ENCODE results near the gene HOXA3. TPM values are rescaled to one million over a fixed set of nuclear protein-coding genes. Genes with fewer than 3 reads are reported as not detected.

Gene HOXA3
- total and polyA plus RNA-seq, 2 of the 13 experiments (the other 11 are each of a cell fraction or from before 2014, with no cell fraction given), result 2.9 to 4.6 TPM

DNA sequence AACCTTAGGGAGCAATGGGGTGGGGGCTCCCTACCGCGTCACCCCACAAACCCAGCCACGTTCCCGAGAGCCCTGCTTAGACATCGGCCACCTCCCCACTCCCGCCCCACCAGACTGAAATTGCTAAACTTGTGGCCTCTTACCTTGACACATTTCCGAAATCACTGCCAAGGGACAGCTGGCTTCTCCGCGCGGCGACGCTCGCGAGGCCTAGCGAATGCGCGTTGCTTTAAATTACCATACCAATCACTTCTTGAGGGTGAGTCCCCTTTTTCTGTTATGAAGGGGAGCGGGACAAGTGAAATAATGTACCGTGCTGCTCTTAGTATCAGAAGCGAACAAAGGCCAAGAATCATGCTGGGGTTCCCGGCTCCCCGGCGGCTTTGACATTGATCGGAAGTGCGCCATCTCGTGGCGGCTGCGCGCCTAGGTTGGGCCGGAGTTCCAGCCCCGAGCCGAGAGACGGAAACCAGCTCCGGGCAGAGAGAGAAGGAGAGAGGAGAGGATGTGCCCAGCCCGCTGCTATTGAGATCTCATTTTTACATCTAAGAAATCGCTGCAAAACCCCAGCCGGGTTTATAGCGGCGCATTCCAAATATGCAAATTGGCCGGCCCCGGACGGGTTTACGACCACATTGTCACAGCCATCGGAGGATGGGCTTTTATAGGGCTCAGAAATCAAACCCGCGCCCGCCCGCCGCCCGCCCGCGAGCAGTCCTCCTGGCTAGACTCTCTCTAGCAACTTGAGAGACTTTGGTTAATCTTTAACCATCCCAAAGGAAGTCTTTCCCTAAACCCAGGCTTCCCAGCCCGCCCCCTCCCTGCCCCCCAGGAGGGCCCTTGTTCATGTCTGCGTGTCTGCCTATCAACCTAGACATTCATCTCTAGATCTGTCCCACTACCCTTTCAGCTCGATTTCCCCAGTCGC, 27.4 kb upstream of the HOXA3 start (continued):
- TF ChIP-seq, protein P1, sequence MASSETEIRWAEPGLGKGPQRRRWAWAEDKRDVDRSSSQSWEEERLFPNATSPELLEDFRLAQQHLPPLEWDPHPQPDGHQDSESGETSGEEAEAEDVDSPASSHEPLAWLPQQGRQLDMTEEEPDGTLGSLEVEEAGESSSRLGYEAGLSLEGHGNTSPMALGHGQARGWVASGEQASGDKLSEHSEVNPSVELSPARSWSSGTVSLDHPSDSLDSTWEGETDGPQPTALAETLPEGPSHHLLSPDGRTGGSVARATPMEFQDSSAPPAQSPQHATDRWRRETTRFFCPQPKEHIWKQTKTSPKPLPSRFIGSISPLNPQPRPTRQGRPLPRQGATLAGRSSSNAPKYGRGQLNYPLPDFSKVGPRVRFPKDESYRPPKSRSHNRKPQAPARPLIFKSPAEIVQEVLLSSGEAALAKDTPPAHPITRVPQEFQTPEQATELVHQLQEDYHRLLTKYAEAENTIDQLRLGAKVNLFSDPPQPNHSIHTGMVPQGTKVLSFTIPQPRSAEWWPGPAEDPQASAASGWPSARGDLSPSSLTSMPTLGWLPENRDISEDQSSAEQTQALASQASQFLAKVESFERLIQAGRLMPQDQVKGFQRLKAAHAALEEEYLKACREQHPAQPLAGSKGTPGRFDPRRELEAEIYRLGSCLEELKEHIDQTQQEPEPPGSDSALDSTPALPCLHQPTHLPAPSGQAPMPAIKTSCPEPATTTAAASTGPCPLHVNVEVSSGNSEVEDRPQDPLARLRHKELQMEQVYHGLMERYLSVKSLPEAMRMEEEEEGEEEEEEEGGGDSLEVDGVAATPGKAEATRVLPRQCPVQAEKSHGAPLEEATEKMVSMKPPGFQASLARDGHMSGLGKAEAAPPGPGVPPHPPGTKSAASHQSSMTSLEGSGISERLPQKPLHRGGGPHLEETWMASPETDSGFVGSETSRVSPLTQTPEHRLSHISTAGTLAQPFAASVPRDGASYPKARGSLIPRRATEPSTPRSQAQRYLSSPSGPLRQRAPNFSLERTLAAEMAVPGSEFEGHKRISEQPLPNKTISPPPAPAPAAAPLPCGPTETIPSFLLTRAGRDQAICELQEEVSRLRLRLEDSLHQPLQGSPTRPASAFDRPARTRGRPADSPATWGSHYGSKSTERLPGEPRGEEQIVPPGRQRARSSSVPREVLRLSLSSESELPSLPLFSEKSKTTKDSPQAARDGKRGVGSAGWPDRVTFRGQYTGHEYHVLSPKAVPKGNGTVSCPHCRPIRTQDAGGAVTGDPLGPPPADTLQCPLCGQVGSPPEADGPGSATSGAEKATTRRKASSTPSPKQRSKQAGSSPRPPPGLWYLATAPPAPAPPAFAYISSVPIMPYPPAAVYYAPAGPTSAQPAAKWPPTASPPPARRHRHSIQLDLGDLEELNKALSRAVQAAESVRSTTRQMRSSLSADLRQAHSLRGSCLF (CRISPR knock-in tag; IDR thresholded peaks at IDR 0.05; ENCODE audit: borderline replicate concordance), result no peak
- TF ChIP-seq, protein P2, sequence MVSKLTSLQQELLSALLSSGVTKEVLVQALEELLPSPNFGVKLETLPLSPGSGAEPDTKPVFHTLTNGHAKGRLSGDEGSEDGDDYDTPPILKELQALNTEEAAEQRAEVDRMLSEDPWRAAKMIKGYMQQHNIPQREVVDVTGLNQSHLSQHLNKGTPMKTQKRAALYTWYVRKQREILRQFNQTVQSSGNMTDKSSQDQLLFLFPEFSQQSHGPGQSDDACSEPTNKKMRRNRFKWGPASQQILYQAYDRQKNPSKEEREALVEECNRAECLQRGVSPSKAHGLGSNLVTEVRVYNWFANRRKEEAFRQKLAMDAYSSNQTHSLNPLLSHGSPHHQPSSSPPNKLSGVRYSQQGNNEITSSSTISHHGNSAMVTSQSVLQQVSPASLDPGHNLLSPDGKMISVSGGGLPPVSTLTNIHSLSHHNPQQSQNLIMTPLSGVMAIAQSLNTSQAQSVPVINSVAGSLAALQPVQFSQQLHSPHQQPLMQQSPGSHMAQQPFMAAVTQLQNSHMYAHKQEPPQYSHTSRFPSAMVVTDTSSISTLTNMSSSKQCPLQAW (CRISPR knock-in tag; IDR thresholded peaks at IDR 0.05), result no peak
- TF ChIP-seq NFE2 (CRISPR knock-in tag; IDR thresholded peaks at IDR 0.05), result no peak
- peak; percentile 43; the same call in 1 of the 2 replicates for TF ChIP-seq ZNF501 (CRISPR knock-in tag; IDR thresholded peaks at IDR 0.05)
- TF ChIP-seq NR3C1 (CRISPR knock-in tag; IDR thresholded peaks at IDR 0.05), result no peak
- TF ChIP-seq, protein P3, sequence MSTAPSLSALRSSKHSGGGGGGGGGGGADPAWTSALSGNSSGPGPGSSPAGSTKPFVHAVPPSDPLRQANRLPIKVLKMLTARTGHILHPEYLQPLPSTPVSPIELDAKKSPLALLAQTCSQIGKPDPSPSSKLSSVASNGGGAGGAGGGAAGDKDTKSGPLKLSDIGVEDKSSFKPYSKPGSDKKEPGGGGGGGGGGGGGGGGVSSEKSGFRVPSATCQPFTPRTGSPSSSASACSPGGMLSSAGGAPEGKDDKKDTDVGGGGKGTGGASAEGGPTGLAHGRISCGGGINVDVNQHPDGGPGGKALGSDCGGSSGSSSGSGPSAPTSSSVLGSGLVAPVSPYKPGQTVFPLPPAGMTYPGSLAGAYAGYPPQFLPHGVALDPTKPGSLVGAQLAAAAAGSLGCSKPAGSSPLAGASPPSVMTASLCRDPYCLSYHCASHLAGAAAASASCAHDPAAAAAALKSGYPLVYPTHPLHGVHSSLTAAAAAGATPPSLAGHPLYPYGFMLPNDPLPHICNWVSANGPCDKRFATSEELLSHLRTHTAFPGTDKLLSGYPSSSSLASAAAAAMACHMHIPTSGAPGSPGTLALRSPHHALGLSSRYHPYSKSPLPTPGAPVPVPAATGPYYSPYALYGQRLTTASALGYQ (CRISPR knock-in tag; IDR thresholded peaks at IDR 0.05), result no peak
- TF ChIP-seq ZNF605 (CRISPR knock-in tag; IDR thresholded peaks at IDR 0.05), result 0 out of 2 replicates have a peak, but pooled peaks have one; percentile 15
- TF ChIP-seq IRF2 (CRISPR knock-in tag; IDR thresholded peaks at IDR 0.05), result no peak
- TF ChIP-seq, protein P4, sequence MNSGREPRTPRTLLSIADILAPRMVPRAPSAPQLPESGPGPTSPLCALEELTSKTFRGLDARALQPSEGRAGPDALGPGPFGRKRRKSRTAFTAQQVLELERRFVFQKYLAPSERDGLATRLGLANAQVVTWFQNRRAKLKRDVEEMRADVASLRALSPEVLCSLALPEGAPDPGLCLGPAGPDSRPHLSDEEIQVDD (CRISPR knock-in tag; IDR thresholded peaks at IDR 0.05; ENCODE audit: borderline replicate concordance), result no peak
- TF ChIP-seq MZF1 (CRISPR knock-in tag; IDR thresholded peaks at IDR 0.05; ENCODE audit: borderline replicate concordance), result no peak
- TF ChIP-seq RBFOX2 (IDR thresholded peaks at IDR 0.05; ENCODE audit: low read depth, low read length), result no peak
- no peak for TF ChIP-seq RCOR2 (CRISPR knock-in tag; IDR thresholded peaks at IDR 0.05)
- no peak for TF ChIP-seq ZNF569 (CRISPR knock-in tag; IDR thresholded peaks at IDR 0.05; ENCODE audit: borderline replicate concordance)
- no peak for TF ChIP-seq ZC3H4 (CRISPR knock-in tag; IDR thresholded peaks at IDR 0.05; ENCODE audit: borderline replicate concordance)
- TF ChIP-seq RORA (CRISPR knock-in tag; IDR thresholded peaks at IDR 0.05), result no peak
- TF ChIP-seq, protein P5, sequence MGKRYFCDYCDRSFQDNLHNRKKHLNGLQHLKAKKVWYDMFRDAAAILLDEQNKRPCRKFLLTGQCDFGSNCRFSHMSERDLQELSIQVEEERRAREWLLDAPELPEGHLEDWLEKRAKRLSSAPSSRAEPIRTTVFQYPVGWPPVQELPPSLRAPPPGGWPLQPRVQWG (CRISPR knock-in tag; IDR thresholded peaks at IDR 0.05; ENCODE audit: borderline replicate concordance, low read depth), result no peak
- no peak for TF ChIP-seq ZNF33B (CRISPR knock-in tag; IDR thresholded peaks at IDR 0.05)
- TF ChIP-seq, protein P6, sequence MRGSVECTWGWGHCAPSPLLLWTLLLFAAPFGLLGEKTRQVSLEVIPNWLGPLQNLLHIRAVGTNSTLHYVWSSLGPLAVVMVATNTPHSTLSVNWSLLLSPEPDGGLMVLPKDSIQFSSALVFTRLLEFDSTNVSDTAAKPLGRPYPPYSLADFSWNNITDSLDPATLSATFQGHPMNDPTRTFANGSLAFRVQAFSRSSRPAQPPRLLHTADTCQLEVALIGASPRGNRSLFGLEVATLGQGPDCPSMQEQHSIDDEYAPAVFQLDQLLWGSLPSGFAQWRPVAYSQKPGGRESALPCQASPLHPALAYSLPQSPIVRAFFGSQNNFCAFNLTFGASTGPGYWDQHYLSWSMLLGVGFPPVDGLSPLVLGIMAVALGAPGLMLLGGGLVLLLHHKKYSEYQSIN (CRISPR knock-in tag; IDR thresholded peaks at IDR 0.05; ENCODE audit: borderline replicate concordance), result no peak

All from HepG2 (cell line).